Caco-2 (cell line): ENCODE measurements around the gene H2BW2. TPM values are rescaled to one million over a fixed set of nuclear protein-coding genes. Genes with fewer than 3 reads are reported as not detected.

Experiments used
- Bru-seq: library from RNA; stranded (reverse); fragments of 400-500 nt; gene quantifications from one replicate; lab custom pipeline; 2021; lab: Mats Ljungman, UMichigan
- BruChase-seq, 2 experiments: library from RNA; stranded (reverse); fragments of 400-500 nt; gene quantifications; one replicate each; lab custom pipeline; 2021; lab: Mats Ljungman, UMichigan
- BruUV-seq: library from RNA; stranded (reverse); fragments of 400-500 nt; replicated peaks from 2 replicates; lab custom pipeline; 2021; lab: Mats Ljungman, UMichigan
- CTCF ChIA-PET: fragments of 300-600 bp; sonication (Branson Sonifier 250); formaldehyde crosslinking; loops from one replicate; lab custom pipeline; 2022; ENCODE audit warnings: antibody characterized with exemption; lab: Charles Lee
- POLR2A ChIA-PET: fragments of 300-600 bp; sonication (Branson Sonifier 250); formaldehyde crosslinking; loops from one replicate; lab custom pipeline; 2022; ENCODE audit warnings: antibody characterized with exemption; lab: Charles Lee
- DNase-seq, 2 experiments: peaks; one replicate each; pipeline versions ENCODE4 v3.0.0 to v3.0.0-alpha.2; 2020 to 2022
- H3K27me3 ChIP-seq: replicated peaks from 2 replicates; pipeline ENCODE4 v1.6.0; 2011; ENCODE audit warnings: low read length; ENCODE audit not compliant: control insufficient read depth, insufficient read depth
- H3K36me3 ChIP-seq: 2 replicates; pipeline ENCODE4 v1.5.1; 2011; ENCODE audit warnings: low read length; ENCODE audit not compliant: control insufficient read depth, insufficient read depth
- H3K4me1 ChIP-seq: fragments of 250-450 bp; sonication (Bioruptor Pico); 2 replicates; pipeline ENCODE4 v1.5.1; 2020; ENCODE audit warnings: mild to moderate bottlenecking
- H3K4me3 ChIP-seq: 2 replicates; pipeline ENCODE4 v1.5.1; 2011; ENCODE audit warnings: low read depth, mild to moderate bottlenecking, control low read depth, low read length
- H3K9me3 ChIP-seq: fragments of 250-450 bp; sonication (Bioruptor Pico); 2 replicates; pipeline ENCODE4 v1.5.1; 2020; ENCODE audit warnings: mild to moderate bottlenecking, moderate library complexity
- H3K27ac Mint-ChIP-seq: one replicate; pipeline ENCODE4 v1.8.0; 2022; ENCODE audit warnings: mixed read lengths; ENCODE audit not compliant: unreplicated experiment
- H3K27me3 Mint-ChIP-seq: one replicate; pipeline ENCODE4 v1.8.0; 2022; ENCODE audit warnings: mixed read lengths; ENCODE audit not compliant: insufficient read depth, unreplicated experiment
- H3K36me3 Mint-ChIP-seq: one replicate; pipeline ENCODE4 v1.8.0; 2022; ENCODE audit warnings: mild to moderate bottlenecking, mixed read lengths; ENCODE audit not compliant: insufficient read depth, unreplicated experiment
- H3K4me1 Mint-ChIP-seq: one replicate; pipeline ENCODE4 v1.8.0; 2022; ENCODE audit warnings: low read depth, mixed read lengths; ENCODE audit not compliant: unreplicated experiment
- H3K4me3 Mint-ChIP-seq: one replicate; pipeline ENCODE4 v1.8.0; 2022; ENCODE audit warnings: mild to moderate bottlenecking, moderate library complexity, mixed read lengths; ENCODE audit not compliant: unreplicated experiment
- H3K9me3 Mint-ChIP-seq: one replicate; pipeline ENCODE4 v1.8.0; 2022; ENCODE audit warnings: mixed read lengths; ENCODE audit not compliant: unreplicated experiment
- CTCF ChIP-seq, 2 experiments: fragments of 200-600 bp in 1 of 2; IDR thresholded peaks; 1 replicate in 1 of 2; 2 replicates in 1 of 2; pipeline versions ENCODE4 v1.5.1 to v1.8.0; 2011 to 2022; ENCODE audit warnings: antibody characterized with exemption in 1 of 2, control low read depth in 1 of 2, inconsistent platforms in 1 of 2, low read depth in 1 of 2, low read length in 1 of 2, mild to moderate bottlenecking in 1 of 2, moderate library complexity in 1 of 2; ENCODE audit not compliant: insufficient read depth in 1 of 2, severe bottlenecking in 1 of 2, unreplicated experiment in 1 of 2
- intact Hi-C: fragments of 100-400 bp; cut with micrococcal nuclease; formaldehyde crosslinking; loops from one replicate; pipeline ENCODE4 v1.10.0; 2022; ENCODE audit not compliant: unreplicated experiment
- long read RNA-seq: library from polyadenylated mRNA; stranded (forward); transcript quantifications from one replicate; pipeline ENCODE4 v2.0.0, GENCODE V29; 2022
- total RNA-seq: library from RNA; stranded (reverse); gene quantifications from 2 replicates; pipeline ENCODE4 v1.2.3, GENCODE V29; 2022

H2BW2 gene
- total RNA-seq (not detected in 2 replicates), Bru-seq, nascent RNA (not detected), BruChase-seq, experiment 1, labeled RNA remaining after a 2-hour chase (not detected), BruChase-seq, experiment 2, labeled RNA remaining after a 6-hour chase (not detected)
- long read RNA-seq, result 0 reads

GRCh38 chrX:104039689-104040505 is at the start of gene H2BW2:
H2BW2 (plus strand) TSS chrX:104039956; CDS start chrX:104039995, 39 bp downstream.
- intact Hi-C loops, result no loop called here
- Mint-ChIP-seq H3K4me1 (no peaks in the 10 kb centered on the region), H3K9me3 (peaks cover 9% of the 10 kb centered on the region), H3K27ac (no peak within 1 kb of the TSS), H3K36me3 (no peaks in the 10 kb centered on the region), H3K4me3 (no peak within 1 kb of the TSS), H3K27me3 (no peaks in the 10 kb centered on the region)
- Histone ChIP-seq H3K4me1 (no peaks in the 10 kb centered on the region), H3K4me3 (no peak within 1 kb of the TSS), H3K36me3 (no peaks in the 10 kb centered on the region), H3K9me3 (no peaks in the 10 kb centered on the region), H3K27me3 (no peaks in the 10 kb centered on the region)
- DNase-seq, result no peak
- BruUV-seq, result no TSS peak
- CTCF ChIA-PET, result no interaction called here
- TF ChIP-seq CTCF (IDR thresholded peaks at IDR 0.05; ENCODE audit: insufficient read depth in 1 of 2, low read depth in 1 of 2, low read length in 1 of 2, severe bottlenecking in 1 of 2, unreplicated experiment in 1 of 2), result no peak
- POLR2A ChIA-PET, result no interaction called here

GRCh38 chrX:103999234-103999633 is 40.5 kb upstream of the H2BW2 start:
- Histone ChIP-seq H3K4me3 (no peak overlapping the region), H3K36me3 (no peaks in the 10 kb centered on the region), H3K4me1 (peaks cover 10% of the 10 kb centered on the region; the same call in 1 of the 2 replicates), H3K9me3 (no peaks in the 10 kb centered on the region), H3K27me3 (no peaks in the 10 kb centered on the region)
- DNase-seq, result no peak
- Mint-ChIP-seq H3K36me3 (no peaks in the 10 kb centered on the region), H3K27ac (no peak overlapping the region), H3K4me3 (no peak overlapping the region), H3K9me3 (no peaks in the 10 kb centered on the region), H3K4me1 (no peaks in the 10 kb centered on the region), H3K27me3 (no peaks in the 10 kb centered on the region)
- no TSS peak for BruUV-seq
- CTCF ChIA-PET, result no interaction called here
- POLR2A ChIA-PET, result no interaction called here
- intact Hi-C loops, result no loop called here
- no peak for TF ChIP-seq CTCF (IDR thresholded peaks at IDR 0.05; ENCODE audit: insufficient read depth in 1 of 2, low read depth in 1 of 2, low read length in 1 of 2, severe bottlenecking in 1 of 2, unreplicated experiment in 1 of 2)

GRCh38 chrX:104008831-104009230 is 30.9 kb upstream of the H2BW2 start:
- H3K4me1 ChIP-seq, result no peaks in the 10 kb centered on the region
- H3K9me3 Mint-ChIP-seq, result peaks cover 8% of the 10 kb centered on the region
- no peaks in the 10 kb centered on the region for H3K27me3 Mint-ChIP-seq
- ChIA-PET POLR2A (no interaction called here), CTCF (no interaction called here)
- no TSS peak for BruUV-seq
- H3K27me3 ChIP-seq, result no peaks in the 10 kb centered on the region
- no peak overlapping the region for H3K27ac Mint-ChIP-seq
- H3K36me3 ChIP-seq, result no peaks in the 10 kb centered on the region
- intact Hi-C loops, result no loop called here
- no peak for DNase-seq
- H3K4me1 Mint-ChIP-seq, result no peaks in the 10 kb centered on the region
- H3K36me3 Mint-ChIP-seq, result no peaks in the 10 kb centered on the region
- no peak for TF ChIP-seq CTCF (IDR thresholded peaks at IDR 0.05; ENCODE audit: insufficient read depth in 1 of 2, low read depth in 1 of 2, low read length in 1 of 2, severe bottlenecking in 1 of 2, unreplicated experiment in 1 of 2)
- H3K4me3 Mint-ChIP-seq, result no peak overlapping the region
- H3K9me3 ChIP-seq, result no peaks in the 10 kb centered on the region
- H3K4me3 ChIP-seq, result no peak overlapping the region
